ENCODE results near the gene IFI30.

Gene IFI30

DNA sequence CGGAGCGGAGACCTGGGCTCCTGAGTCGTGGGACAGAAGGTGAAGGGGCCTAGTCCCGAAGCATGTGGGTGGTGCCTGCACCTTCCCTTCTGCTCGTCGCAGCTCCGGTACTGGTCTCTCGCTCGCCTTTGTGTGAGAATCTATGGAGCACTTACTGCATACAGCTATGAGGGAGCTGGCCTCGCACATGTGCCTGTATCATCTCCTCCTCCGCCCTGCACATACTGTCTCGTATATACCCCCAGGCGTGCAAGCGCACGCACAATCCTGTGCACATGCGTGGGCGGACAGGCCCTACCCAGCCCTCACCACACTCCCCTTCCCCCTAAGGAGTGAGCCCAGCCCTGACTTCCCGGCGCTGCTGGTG lies 12.0 kb upstream of the IFI30 start:
- Histone ChIP-seq H3K36me3 (ENCODE audit: insufficient read depth, low read length) (peaks cover 32% of the 10 kb centered on the region), H3K9me3 (ENCODE audit: low read length) (no peaks in the 10 kb centered on the region), H3K27me3 (ENCODE audit: control insufficient read depth in 1 of 2, insufficient read depth in 2 of 2, low read length in 2 of 2) (no peaks in the 10 kb centered on the region), H3K9ac (ENCODE audit: low read length) (peak overlapping the region; percentile 14), H3K27ac (ENCODE audit: low read depth, low read length) (peak overlapping the region; percentile 21), H3K4me1 (ENCODE audit: insufficient read depth, low read length) (peaks cover 27% of the 10 kb centered on the region), H3K4me3 (ENCODE audit: low read depth in 1 of 2, low read length in 2 of 2) (peak overlapping the region in 1 of 2 donors; percentile 26)

DNA sequence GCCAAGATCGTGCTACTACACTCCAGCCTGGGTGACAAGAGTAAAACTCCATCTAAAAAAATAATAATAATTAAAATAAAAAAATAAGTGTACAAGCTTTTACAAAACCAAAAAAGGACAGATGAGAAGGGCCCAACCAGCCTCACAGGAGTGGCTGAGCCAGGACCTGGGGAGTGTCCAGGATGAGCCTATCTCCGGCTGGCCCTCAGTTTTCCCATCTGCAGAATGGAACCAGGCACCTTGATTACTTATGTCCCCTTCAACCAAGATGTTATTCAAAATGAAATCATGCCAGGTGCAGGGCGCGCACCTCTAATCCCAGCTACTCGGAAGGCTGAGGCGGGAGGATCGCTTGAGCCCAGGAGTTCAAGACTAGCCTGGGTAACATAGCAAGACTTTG lies 9.5 kb upstream of the IFI30 start:
- Histone ChIP-seq H3K27me3 (ENCODE audit: control insufficient read depth in 1 of 2, insufficient read depth in 2 of 2, low read length in 2 of 2) (no peaks in the 10 kb centered on the region), H3K27ac (ENCODE audit: low read depth, low read length) (no peak overlapping the region), H3K9ac (ENCODE audit: low read length) (no peak overlapping the region), H3K9me3 (ENCODE audit: low read length) (no peaks in the 10 kb centered on the region), H3K36me3 (ENCODE audit: insufficient read depth, low read length) (peaks cover 49% of the 10 kb centered on the region), H3K4me3 (ENCODE audit: low read depth in 1 of 2, low read length in 2 of 2) (no peak overlapping the region), H3K4me1 (ENCODE audit: insufficient read depth, low read length) (peaks cover 13% of the 10 kb centered on the region)

DNA sequence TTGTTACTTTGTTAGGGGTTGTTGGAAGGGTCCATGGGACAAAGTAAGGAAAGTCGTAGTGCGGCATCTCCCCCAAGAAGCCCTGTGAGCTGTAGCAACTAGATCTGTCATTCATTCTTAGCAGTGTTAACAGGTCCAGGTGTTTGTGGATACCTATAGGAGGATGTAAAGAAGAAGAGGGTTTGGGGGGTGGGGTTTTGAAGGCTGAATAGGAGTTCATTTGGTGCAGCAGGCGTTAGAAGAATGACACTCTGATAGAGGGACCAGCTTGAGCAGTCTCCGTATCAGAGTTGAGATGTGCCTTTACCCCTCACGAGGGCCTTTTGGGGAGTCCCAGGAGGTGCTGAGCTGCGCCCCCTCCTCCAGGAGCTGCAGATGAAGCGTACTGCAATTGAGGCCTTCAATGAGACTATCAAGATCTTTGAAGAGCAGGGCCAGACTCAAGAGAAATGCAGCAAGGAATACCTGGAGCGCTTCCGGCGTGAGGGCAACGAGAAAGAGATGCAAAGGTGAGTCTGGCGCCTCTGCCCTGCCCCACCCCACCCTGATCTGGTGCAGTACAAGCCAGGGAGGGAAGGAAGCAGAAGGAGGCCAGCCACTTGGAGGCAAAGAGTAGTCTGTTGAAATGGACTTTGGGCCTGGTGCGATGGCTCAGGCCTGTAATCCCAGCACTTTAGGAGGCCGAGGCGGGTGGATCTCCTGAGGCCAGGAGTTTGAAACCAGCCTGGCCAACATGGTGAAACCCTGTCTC lies 7.6 kb upstream of the IFI30 start:
- Histone ChIP-seq H3K9me3 (ENCODE audit: low read length) (no peaks in the 10 kb centered on the region), H3K4me3 (ENCODE audit: low read depth in 1 of 2, low read length in 2 of 2) (no peak overlapping the region), H3K27ac (ENCODE audit: low read depth, low read length) (no peak overlapping the region), H3K4me1 (ENCODE audit: insufficient read depth, low read length) (peaks cover 6% of the 10 kb centered on the region), H3K9ac (ENCODE audit: low read length) (no peak overlapping the region), H3K36me3 (ENCODE audit: insufficient read depth, low read length) (peaks cover 54% of the 10 kb centered on the region), H3K27me3 (ENCODE audit: control insufficient read depth in 1 of 2, insufficient read depth in 2 of 2, low read length in 2 of 2) (no peaks in the 10 kb centered on the region)

DNA sequence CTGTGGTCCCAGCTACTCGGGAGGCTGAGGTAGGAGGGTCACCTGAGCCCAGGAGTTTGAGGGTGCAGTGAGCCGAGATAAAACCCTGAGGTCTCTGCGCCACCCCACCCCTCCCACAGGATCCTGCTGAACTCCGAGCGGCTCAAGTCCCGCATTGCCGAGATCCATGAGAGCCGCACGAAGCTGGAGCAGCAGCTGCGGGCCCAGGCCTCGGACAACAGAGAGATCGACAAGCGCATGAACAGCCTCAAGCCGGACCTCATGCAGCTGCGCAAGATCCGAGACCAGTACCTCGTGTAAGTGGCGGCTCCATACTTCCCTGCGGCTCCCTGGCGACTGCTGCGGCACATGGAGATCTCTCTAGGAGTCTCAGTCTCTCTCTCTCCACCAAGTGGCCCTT lies 6.6 kb upstream of the IFI30 start:
- Histone ChIP-seq H3K9me3 (ENCODE audit: low read length) (no peaks in the 10 kb centered on the region), H3K4me3 (ENCODE audit: low read depth in 1 of 2, low read length in 2 of 2) (no peak overlapping the region), H3K36me3 (ENCODE audit: insufficient read depth, low read length) (peaks cover 51% of the 10 kb centered on the region), H3K9ac (ENCODE audit: low read length) (no peak overlapping the region), H3K4me1 (ENCODE audit: insufficient read depth, low read length) (no peaks in the 10 kb centered on the region), H3K27me3 (ENCODE audit: control insufficient read depth in 1 of 2, insufficient read depth in 2 of 2, low read length in 2 of 2) (no peaks in the 10 kb centered on the region), H3K27ac (ENCODE audit: low read depth, low read length) (no peak overlapping the region)

DNA sequence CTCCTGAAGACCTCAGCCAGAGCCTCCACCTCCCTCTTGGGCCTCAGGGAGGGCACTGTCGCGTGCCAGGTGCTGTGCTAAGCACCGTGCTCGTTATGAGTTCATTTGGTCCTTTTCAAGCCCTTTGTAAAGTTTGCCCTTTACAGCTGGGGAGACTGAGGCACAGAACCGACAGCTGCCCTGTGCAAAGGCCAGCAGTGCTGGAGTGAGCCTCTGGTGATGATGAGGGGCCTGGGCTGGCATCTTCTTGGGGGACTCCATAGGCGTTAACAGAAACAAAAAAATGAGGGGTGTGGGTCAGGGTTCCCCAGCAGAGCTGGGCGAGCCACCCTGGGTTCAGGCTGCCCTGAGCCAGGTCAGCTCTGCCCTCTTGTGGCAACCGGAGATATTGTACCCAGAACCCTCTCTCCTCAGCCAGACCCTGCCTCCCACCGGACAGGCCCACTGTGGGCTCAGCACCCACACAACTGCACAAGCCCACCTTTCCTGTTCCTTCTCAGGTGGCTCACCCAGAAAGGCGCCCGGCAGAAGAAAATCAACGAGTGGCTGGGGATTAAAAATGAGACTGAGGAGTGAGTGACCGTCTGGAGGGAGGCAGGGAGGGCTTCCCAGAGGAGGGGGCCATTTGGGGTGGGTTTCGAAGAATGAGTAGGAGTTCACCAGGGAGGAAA lies 5.5 kb upstream of the IFI30 start:
- Histone ChIP-seq H3K27me3 (ENCODE audit: control insufficient read depth in 1 of 2, insufficient read depth in 2 of 2, low read length in 2 of 2) (no peaks in the 10 kb centered on the region), H3K4me1 (ENCODE audit: insufficient read depth, low read length) (no peaks in the 10 kb centered on the region), H3K9ac (ENCODE audit: low read length) (no peak overlapping the region), H3K9me3 (ENCODE audit: low read length) (no peaks in the 10 kb centered on the region), H3K27ac (ENCODE audit: low read depth, low read length) (no peak overlapping the region), H3K4me3 (ENCODE audit: low read depth in 1 of 2, low read length in 2 of 2) (no peak overlapping the region), H3K36me3 (ENCODE audit: insufficient read depth, low read length) (peaks cover 40% of the 10 kb centered on the region)

DNA sequence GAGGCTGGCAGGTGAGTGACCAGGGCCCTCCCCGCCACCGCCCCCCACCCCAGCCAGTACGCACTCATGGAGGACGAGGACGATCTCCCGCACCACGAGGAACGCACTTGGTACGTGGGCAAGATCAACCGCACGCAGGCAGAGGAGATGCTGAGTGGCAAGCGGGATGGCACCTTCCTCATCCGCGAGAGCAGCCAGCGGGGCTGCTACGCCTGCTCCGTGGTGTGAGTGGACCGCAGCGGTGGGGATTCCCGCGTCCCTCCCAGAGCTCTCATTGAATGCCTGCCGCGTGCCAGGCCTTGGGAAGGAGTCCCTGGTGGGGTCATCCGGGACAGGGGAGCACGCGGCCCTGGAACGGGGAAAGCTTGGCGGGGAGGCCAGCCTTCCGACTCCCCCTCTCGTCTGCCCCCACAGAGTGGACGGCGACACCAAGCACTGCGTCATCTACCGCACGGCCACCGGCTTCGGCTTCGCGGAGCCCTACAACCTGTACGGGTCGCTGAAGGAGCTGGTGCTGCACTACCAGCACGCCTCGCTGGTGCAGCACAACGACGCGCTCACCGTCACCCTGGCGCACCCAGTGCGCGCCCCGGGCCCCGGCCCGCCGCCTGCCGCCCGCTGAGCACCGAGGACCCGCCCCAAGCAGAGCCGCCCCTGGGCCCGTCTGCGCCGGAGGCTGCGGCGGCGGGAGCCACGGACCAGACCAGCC lies 4.8 kb upstream of the IFI30 start:
- H3K9ac ChIP-seq (ENCODE audit: low read length), result no peak overlapping the region
- no peak overlapping the region for H3K27ac ChIP-seq (ENCODE audit: low read depth, low read length)
- H3K4me3 ChIP-seq (ENCODE audit: low read depth in 1 of 2, low read length in 2 of 2), result no peak overlapping the region
- no peaks in the 10 kb centered on the region for H3K27me3 ChIP-seq (ENCODE audit: control insufficient read depth in 1 of 2, insufficient read depth in 2 of 2, low read length in 2 of 2)
- no peaks in the 10 kb centered on the region for H3K9me3 ChIP-seq (ENCODE audit: low read length)
- peaks cover 4% of the 10 kb centered on the region for H3K4me1 ChIP-seq (ENCODE audit: insufficient read depth, low read length)
- peaks cover 33% of the 10 kb centered on the region for H3K36me3 ChIP-seq (ENCODE audit: insufficient read depth, low read length)

DNA sequence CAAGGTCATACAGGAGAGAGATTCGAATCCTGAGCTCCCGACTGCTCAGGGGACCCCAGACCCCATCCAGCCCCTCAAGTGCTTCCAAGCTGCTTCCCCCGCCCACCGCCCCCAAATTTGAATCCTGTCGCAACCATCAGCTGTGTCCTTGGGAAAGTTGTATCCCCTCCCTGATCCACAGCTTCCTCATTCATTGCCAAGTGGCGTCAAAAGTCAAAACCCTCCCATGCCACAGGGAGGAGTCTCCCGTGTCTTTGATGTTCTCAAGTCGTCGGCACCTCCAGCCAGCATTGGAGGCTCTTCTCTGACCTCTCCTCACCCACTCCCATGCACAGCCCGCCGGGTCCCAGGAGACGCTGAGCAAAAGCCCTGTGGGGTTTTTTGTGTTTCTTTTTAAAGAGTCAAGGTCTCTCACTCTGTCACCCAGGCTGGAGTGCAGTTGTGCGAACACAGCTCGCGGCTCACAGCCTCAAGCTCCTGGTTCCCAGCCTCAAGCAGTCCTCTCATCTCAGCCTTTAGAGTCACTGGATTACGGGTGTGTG lies 2.8 kb upstream of the IFI30 start:
- H3K27me3 ChIP-seq (ENCODE audit: control insufficient read depth in 1 of 2, insufficient read depth in 2 of 2, low read length in 2 of 2), result no peaks in the 10 kb centered on the region
- H3K9me3 ChIP-seq (ENCODE audit: low read length), result no peaks in the 10 kb centered on the region
- H3K4me1 ChIP-seq (ENCODE audit: insufficient read depth, low read length), result peaks cover 9% of the 10 kb centered on the region
- H3K9ac ChIP-seq (ENCODE audit: low read length), result no peak overlapping the region
- no peak overlapping the region for H3K27ac ChIP-seq (ENCODE audit: low read depth, low read length)
- peaks cover 30% of the 10 kb centered on the region for H3K36me3 ChIP-seq (ENCODE audit: insufficient read depth, low read length)
- H3K4me3 ChIP-seq (ENCODE audit: low read depth in 1 of 2, low read length in 2 of 2), result no peak overlapping the region

DNA sequence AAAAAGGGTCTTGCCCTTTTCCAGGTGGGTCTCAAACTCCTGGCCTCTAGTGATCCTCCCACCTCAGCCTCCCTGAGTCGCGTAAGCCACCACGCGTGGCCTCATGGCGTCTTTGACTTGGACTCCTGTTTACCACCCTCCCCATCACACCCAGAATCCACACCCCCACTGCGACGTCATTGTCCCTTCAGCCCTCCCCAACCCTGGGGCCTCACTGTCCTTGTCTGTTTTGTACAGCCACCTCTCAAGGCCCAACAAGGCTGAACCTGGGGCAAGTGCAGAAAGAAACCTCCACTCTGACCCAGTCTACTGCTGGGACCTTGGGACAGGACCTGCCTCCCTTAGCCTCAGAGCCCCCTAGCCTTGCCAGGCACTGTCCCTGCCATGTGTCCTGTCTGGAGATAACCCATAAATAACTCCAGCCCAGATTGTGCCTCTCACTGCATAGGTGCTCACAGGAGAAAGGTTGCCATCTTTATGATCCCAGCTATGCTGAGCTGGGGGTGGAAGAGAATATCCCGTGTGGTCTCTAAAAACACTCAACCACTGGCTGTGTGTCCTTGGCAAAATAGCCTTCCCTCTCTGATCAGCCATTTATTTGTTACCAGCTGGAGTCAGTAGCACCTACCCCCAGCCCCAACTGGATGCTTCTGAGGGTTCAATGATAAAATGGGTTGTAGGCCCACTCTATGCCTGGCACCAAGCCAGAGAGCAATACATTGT lies 1.8 kb upstream of the IFI30 start:
- H3K9me3 ChIP-seq (ENCODE audit: low read length), result no peaks in the 10 kb centered on the region
- no peak overlapping the region for H3K9ac ChIP-seq (ENCODE audit: low read length)
- H3K27ac ChIP-seq (ENCODE audit: low read depth, low read length), result no peak overlapping the region
- no peaks in the 10 kb centered on the region for H3K27me3 ChIP-seq (ENCODE audit: control insufficient read depth in 1 of 2, insufficient read depth in 2 of 2, low read length in 2 of 2)
- H3K4me3 ChIP-seq (ENCODE audit: low read depth in 1 of 2, low read length in 2 of 2), result no peak overlapping the region
- peaks cover 9% of the 10 kb centered on the region for H3K4me1 ChIP-seq (ENCODE audit: insufficient read depth, low read length)
- peaks cover 21% of the 10 kb centered on the region for H3K36me3 ChIP-seq (ENCODE audit: insufficient read depth, low read length)

DNA sequence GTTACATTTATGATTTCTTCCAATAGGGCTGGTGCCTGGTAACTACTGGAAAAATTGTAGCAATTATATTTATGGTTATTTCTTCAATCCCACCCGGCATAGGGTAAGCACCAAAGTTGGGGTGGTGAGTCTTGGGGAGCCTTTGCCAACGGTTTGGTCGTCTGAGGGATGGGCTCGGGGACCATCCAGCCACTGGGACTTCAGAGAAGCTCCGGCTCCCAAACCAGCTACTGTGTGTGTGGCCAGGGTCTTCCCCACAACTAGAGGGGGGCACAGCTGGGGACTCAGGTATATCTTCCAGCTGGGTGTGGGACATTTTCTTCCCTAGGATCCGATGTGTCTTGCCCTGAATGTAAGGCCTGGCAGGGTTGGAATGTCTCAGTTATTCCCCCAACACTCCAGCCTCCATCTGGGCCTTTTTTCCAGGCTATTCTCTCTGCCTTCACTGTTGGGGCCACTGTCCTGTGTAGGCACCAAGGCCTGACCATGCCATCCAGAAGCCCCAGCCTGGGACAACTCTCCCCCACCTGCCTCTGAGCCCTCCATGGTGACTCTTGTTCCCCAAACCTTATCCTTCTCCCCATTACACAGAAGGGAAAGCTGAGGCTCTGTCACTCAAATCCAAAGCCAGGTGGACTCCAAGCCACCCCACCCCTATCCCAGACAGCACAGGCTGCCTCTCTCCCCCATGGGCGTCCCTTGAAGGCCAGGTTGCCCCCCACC lies 1.1 kb upstream of the IFI30 start:
- Histone ChIP-seq H3K27ac (ENCODE audit: low read depth, low read length) (peak overlapping the region; percentile 57), H3K9ac (ENCODE audit: low read length) (no peak overlapping the region), H3K36me3 (ENCODE audit: insufficient read depth, low read length) (peaks cover 15% of the 10 kb centered on the region), H3K27me3 (ENCODE audit: control insufficient read depth in 1 of 2, insufficient read depth in 2 of 2, low read length in 2 of 2) (no peaks in the 10 kb centered on the region), H3K4me3 (ENCODE audit: low read depth in 1 of 2, low read length in 2 of 2) (no peak overlapping the region), H3K4me1 (ENCODE audit: insufficient read depth, low read length) (peaks cover 9% of the 10 kb centered on the region), H3K9me3 (ENCODE audit: low read length) (no peaks in the 10 kb centered on the region)

DNA sequence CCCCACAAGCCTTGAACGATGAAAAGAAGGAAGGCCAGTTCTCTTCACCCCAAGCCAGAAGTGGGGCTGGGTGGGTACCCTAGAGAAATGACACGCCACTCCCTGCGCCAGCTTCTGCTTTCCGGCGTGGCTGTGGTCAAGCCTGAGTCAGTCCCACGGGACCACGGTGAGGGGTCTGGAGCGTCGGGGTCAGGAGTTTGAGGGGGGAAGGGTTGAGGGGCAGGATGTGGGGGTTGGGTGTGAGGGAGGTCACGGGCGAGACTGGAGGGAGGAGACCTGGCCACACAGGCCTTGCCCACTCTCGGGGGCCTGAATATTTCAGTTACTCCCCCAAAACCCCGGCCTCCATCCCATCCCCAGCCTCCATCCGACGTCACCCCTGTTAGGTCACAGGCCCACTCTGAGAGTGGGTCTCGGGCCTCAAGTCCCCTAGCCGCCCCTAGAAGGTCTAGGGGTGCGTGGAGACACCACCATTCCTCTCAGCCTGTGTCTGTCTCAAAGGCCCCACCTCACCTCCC lies 500 bp upstream of the IFI30 start:
- peaks cover 9% of the 10 kb centered on the region for H3K4me1 ChIP-seq (ENCODE audit: insufficient read depth, low read length)
- H3K27me3 ChIP-seq (ENCODE audit: control insufficient read depth in 1 of 2, insufficient read depth in 2 of 2, low read length in 2 of 2), result no peaks in the 10 kb centered on the region
- H3K4me3 ChIP-seq (ENCODE audit: low read depth in 1 of 2, low read length in 2 of 2), result peak overlapping the region; percentile 73 to 80
- H3K9me3 ChIP-seq (ENCODE audit: low read length), result no peaks in the 10 kb centered on the region
- H3K36me3 ChIP-seq (ENCODE audit: insufficient read depth, low read length), result peaks cover 10% of the 10 kb centered on the region
- H3K9ac ChIP-seq (ENCODE audit: low read length), result peak overlapping the region; percentile 27
- H3K27ac ChIP-seq (ENCODE audit: low read depth, low read length), result peak overlapping the region; percentile 75

Measured in muscle layer of colon (tissue), 2 donors.